GM18520 (cell line): ENCODE data around the gene ZNF236.
"Not testable (repeated sequence)": the region's sequence is repeated elsewhere in the genome, so short reads cannot be mapped to it uniquely, and the experiment has no call there.

Source experiments
- ATAC-seq: cut with Tn5 transposase; IDR thresholded peaks from one replicate; pipeline ENCODE4 v1.9.1; 2021; ENCODE audit not compliant: unreplicated experiment

ZNF236 gene

GRCh38 chr18:76941284-76941683 is 118.9 kb downstream of the ZNF236 start:
- ATAC-seq, result no peak

DNA sequence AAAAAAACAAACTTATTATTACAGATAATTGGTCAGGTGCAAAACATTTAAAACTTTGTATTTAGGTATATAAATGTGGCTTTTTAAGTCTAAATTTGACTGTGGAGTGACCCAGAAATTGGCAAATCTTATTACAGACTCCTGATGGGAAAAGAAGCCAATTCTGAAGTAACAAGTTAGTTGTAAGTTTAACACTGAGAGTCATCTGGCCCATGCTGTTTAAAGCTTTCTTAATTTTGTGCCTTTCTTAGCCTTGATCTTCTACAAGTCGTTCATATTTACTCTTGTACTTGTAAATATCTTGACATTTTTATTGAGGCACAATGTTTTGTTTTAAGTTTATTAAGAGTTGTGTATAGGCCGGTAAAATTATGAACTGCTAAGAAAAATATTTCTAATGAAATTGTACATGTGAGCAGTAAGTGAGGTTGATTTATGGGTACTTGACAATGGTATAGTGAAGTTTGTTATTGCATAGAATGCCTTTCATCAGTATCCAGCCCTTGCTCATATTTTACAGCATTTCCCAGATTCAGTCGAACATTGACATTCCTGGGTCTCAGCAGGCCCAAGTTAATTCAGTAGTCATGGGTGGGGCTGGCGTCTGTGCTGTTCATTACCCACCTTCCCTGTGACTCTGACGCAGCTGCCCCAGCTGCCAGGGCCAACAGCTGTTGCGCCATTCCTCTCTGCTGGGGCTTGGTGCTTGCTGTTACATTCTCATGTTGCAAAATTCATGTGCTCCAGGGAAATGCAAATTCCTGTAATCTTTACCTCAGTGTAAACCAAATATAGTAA is 121.4 kb downstream of the ZNF236 start:
- no peak for ATAC-seq

DNA sequence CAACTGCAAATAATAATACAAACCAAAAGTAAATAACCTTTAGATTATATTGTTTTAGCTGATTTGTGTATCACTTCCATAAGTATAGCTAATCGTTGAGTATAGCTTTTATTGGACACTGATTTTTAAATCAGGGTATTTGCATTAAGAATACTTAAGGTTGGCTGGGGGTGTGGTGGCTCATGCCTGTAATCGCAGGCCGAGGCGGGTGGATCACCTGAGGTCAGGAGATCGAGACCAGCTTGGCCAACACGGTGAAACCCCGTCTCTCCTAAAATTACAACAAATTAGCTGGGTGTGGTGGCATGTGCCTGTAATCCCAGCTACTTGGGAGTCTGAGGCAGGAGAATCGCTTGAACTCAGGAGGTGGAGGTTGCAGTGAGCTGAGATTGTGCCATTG is 122.0 kb downstream of the ZNF236 start:
- not testable (repeated sequence) for ATAC-seq

DNA sequence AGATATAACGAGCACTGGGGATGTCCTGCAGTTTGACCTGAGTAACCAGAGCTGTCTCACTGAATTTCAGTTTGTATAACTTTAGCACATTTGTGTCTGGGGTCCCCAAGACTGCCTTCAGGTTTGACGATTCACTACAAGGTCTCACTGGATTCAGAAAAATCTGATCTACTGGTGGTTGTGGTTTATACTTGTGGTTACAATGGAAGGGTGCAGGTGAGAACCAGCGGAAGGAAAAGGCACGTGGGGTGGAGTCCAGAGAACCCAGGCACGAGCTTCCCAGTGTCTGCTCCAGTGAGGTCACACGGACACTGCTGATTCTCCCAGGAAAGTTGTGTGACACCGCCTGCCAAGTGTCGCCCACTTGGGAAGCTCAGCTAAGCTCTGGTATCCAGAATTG is 126.0 kb downstream of the ZNF236 start:
- ATAC-seq, result no peak

DNA sequence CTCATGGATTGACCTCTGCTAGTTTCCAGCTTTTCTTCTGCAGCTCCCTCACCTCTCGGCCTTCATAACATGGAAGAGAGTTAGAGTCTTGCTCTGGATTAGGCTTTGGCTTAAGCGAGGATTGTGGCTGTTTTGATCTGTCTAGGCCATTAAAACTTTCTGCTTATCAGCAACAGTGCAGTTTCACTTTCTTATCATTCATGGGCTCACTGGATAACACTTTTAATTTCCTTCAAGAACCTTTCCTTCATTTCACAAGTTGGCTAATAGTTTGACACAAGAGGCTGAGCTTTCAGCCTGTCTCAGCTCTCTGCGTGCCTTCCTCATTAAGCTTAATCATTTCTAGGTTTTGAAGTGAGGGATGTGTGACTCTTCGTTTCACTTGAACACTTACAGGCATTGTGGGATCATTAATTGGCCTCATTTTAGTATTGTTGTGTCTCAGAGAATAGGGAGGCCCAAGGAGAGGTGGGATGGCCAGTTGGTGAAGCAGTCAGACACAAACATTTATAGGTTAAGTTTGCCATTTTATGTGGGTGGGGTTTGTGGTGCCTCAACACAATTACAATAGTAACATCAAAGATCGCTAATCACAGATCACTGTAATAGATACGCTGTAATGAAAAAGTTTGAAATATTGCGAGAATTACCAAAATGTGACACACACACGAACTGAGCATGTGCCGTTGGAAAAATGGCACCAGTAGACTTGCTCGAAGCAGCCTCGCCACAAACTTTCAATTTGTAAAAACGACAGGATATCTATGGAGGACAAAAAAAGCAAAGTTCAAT is 129.3 kb downstream of the ZNF236 start:
- ATAC-seq, result no peak

DNA sequence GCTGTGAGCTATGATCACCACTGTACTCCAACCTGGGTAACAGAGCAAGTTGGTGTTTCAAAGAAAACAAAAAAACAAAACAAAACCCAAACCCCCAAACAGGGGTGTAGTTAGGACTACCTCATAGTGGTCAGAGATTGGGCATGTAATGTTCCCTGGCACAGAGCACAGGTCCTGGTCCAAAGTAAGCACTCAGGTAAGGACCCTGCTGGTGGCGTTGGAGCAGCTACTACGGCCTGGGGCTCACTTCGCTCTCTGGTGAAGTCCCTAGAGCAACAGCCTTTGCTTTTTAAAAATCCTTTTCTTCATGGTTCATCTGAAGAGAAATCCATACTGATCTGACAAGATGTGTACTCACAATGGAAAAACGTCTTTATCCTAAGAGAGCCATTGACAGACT is 130.4 kb downstream of the ZNF236 start:
- no peak for ATAC-seq

DNA sequence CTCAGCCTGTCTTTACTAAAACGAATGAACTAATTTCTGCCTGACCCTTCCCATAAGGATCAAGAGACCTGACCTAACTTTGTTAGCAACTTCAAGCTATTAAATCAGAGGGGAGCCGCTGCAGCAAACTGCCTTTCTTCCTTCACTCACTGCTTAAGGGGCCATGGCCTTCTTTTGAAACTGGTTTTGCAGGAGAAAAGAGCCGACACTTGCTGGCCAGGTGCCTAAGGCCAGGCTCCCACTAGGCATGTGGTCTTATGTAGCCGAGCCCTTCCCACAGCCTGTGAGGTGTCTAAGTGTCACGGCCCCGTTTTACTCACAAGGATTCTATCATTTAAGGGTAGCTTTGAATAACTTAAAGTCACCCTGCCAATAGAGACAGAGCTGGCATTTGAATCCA is 130.8 kb downstream of the ZNF236 start:
- no peak for ATAC-seq

DNA sequence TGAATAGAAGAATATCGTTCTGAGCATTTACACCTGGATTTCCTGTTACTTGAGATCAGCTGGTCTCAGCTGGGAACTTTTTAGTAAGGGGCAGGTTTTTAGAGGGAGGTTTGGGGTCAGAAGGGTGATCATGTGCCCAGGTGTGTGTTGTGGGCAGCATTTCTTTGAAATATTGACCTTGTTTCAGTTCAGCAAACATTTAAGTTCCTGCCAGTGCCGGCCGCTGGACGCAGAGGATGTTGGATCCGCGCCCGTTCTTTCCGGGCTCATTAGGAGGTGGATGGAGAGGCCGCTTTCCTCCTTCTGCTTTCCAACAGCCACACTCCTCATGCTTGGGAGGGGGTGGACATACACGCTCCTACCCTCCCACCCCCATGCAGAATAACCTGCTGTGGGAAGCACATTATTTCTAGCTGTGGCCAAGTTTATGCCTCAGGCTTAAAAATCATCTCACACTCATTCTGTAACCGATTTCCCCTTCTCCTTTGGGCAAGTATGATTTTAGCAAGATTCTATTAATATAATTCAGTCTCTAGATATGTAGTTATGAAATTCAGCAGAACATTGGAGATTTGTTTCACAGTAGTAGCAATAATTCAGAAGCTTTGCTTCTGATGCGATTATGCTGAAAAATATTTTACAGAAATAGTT is 131.4 kb downstream of the ZNF236 start:
- ATAC-seq, result no peak

DNA sequence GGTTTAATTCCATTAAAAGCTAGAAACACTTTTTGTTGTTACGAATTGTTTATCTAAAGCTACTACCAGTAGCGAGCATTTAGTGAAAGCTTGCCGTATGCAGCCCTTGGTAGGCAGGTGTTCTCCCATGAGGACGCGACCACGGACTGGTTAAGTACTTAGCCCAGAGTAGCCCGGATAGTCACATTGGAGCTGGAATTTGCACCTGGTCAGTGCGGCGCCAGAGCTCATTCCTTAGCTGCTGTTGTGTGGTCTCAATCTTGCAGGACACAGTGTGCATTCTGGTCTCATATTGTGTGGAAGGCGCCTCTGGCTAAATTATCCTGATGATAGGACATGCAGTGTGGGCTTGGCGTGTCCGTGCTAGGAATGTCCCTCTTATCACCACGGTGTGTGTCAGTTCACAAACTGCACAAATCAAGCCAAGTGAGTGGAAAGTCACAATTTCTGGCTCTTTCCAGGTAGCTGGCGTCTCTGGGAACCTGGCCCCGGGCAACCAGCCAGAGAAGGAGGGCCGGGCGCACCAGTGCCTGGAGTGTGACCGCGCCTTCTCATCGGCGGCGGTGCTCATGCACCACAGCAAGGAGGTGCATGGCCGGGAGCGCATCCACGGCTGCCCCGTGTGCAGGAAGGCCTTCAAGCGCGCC is 133.3 kb downstream of the ZNF236 start:
- ATAC-seq, result no peak

- no peak for ATAC-seq
Observed at GRCh38 chr18:76956648-76957047, 134.3 kb downstream of the ZNF236 start.

DNA sequence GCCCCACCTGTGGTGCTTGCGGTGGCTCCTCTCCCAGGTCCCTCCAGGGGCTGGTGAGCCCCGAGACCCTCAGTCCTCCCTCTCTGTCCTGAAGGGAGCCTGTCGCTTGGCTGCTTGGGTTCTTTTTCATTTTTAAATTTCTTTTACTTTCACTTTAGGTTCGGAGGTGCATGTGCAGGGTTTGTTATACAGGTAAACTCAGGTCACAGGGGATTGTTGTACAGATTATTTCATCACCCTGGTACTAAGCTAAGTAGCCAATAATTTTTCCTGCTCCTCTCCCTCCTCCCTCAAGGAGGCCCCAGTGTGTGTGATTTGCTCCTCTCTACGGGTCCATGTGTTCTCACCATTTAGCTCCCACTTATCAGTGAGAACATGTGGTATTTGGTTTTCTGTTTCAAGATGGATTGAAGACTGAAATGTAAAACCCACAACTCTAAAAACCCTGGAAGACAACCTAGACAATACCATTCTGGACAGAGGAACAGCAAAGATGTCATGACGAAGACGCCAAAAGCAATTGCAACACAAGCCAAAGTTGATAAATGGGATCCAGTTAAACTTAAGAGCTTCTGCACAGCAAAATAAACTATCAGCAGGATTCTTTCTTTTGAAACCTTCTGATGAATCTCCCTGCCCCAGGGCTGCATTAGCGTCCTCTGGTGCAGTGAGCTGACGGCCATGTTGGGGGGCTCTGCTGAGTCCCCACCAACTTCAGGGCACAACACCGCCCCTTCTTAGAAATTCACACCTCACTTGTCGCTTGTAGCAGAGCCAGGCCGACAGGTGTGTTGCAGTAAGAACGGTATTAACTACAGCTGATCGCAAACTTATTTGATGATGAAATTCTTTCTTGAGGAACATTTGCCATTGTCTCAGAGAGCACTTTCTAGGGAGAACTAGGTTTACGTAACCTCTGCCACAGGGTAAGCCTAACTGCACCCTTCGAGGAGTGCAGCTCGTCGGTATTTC is 135.3 kb downstream of the ZNF236 start:
- ATAC-seq, result no peak

- no peak for ATAC-seq
Observed at GRCh38 chr18:76958692-76959341, 136.5 kb downstream of the ZNF236 start.

DNA sequence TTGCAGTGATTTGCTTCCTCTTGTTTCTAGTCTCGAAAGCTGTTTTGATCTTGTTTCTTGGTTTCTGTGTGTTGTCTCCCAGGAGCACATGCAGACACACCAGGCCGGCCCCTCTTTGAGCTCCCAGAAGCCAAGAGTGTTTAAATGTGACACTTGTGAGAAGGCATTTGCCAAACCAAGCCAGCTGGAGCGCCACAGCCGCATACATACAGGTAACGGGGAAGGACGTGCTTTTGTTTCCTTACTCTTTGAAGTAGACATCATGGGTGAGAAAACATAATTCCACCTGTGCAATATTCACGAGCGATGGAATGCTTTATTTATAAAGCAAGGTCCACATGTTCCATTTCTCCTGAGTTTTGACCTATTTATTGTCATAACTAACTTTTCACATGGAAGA is 137.2 kb downstream of the ZNF236 start:
- no peak for ATAC-seq

GRCh38 chr18:76960528-76961035 is 138.2 kb downstream of the ZNF236 start:
- ATAC-seq, result no peak

GRCh38 chr18:76962851-76963250 is 140.5 kb downstream of the ZNF236 start:
- no peak for ATAC-seq

GRCh38 chr18:76963936-76964335 is 141.6 kb downstream of the ZNF236 start:
- no peak for ATAC-seq

GRCh38 chr18:76965555-76966151 is 143.3 kb downstream of the ZNF236 start:
- ATAC-seq, result not testable (repeated sequence)

DNA sequence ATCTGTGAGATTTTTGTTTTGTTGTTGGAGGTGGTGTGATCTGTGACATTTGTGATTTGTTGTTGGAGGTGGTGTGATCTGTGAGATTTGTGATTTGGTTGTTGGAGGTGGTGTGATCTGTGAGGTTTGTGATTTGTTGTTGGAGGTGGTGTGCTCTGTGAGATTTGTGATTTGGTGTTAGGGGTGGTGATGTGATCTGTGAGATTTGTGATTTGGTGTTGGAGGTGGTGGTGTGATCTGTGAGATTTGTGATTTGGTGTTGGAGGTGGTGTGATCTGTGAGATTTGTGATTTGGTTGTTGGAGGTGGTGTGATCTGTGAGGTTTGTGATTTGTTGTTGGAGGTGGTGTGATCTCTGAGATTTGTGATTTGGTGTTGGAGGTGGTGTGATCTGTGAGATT is 144.9 kb downstream of the ZNF236 start:
- ATAC-seq, result not testable (repeated sequence)
